IMR-90 (cell line): Measurements from ENCODE around the gene CRYGC. TPM values are rescaled to one million over a fixed set of nuclear protein-coding genes. Genes with fewer than 3 reads are reported as not detected.

Experiments used
- ATAC-seq: fragments of 200-7000 bp; cut with Tn5 transposase; 2 replicates; pipeline ENCODE4 v1.9.1; 2020; ENCODE audit warnings: low read depth, mild to moderate bottlenecking, moderate library complexity
- BruUV-seq: library from RNA; stranded (reverse); fragments of 400-500 nt; replicated peaks from 2 replicates; lab custom pipeline; 2021; lab: Mats Ljungman, UMichigan
- CTCF ChIA-PET: fragments of 300-600 bp; formaldehyde crosslinking; extraction: SDS; loops from one replicate; lab custom pipeline; 2021; ENCODE audit warnings: antibody characterized with exemption; lab: Yijun Ruan, JAX
- POLR2A ChIA-PET: fragments of 300-600 bp; sonication (Branson Sonifier 250); formaldehyde crosslinking; loops from one replicate; lab custom pipeline; 2022; ENCODE audit warnings: antibody characterized with exemption; ENCODE audit not compliant: unreplicated experiment; lab: Charles Lee
- DNase-seq: peaks from one replicate; pipeline ENCODE4 v3.0.0; 2013
- H2AFZ ChIP-seq: replicated peaks from 2 replicates; pipeline ENCODE3; 2013; ENCODE audit warnings: low read length, mild to moderate bottlenecking; ENCODE audit not compliant: poor library complexity
- H2AK5ac ChIP-seq: 2 replicates; pipeline ENCODE4 v1.6.1; 2013; ENCODE audit warnings: low read depth, low read length, inconsistent platforms
- H2AK9ac ChIP-seq: replicated peaks from 2 replicates; pipeline ENCODE3; 2013; ENCODE audit warnings: mild to moderate bottlenecking, low read depth, low read length, moderate library complexity; ENCODE audit not compliant: poor library complexity
- H2BK120ac ChIP-seq: 2 replicates; pipeline ENCODE4 v1.6.1; 2013; ENCODE audit warnings: low read depth, low read length, inconsistent platforms
- H2BK15ac ChIP-seq: 3 replicates; pipeline ENCODE4 v1.6.1; 2013; ENCODE audit warnings: low read depth, low read length, inconsistent platforms
- H2BK20ac ChIP-seq: 2 replicates; pipeline ENCODE4 v1.6.1; 2013; ENCODE audit warnings: low read depth, mild to moderate bottlenecking, inconsistent platforms, low read length, moderate library complexity
- H2BK5ac ChIP-seq: 2 replicates; pipeline ENCODE4 v1.6.1; 2013; ENCODE audit warnings: mild to moderate bottlenecking, low read depth, low read length, inconsistent platforms; ENCODE audit not compliant: poor library complexity, severe bottlenecking
- H3K14ac ChIP-seq: replicated peaks from 2 replicates; pipeline ENCODE4 v1.6.1; 2013; ENCODE audit warnings: low read depth, low read length, inconsistent platforms
- H3K18ac ChIP-seq: 2 replicates; pipeline ENCODE4 v1.6.1; 2013; ENCODE audit warnings: low read depth, low read length, control low read depth
- H3K23ac ChIP-seq: 2 replicates; pipeline ENCODE4 v1.6.1; 2013; ENCODE audit warnings: low read depth, low read length, inconsistent platforms
- H3K27ac ChIP-seq: 2 replicates; pipeline ENCODE4 v1.5.1; 2013; ENCODE audit warnings: mild to moderate bottlenecking, control low read depth, low read length; ENCODE audit not compliant: insufficient read depth
- H3K27me3 ChIP-seq: 2 replicates; pipeline ENCODE4 v1.6.1; 2013; ENCODE audit warnings: low read length; ENCODE audit not compliant: control insufficient read depth, insufficient read depth
- H3K36me3 ChIP-seq: 2 replicates; pipeline ENCODE4 v1.6.1; 2013; ENCODE audit warnings: low read length, mixed read lengths; ENCODE audit not compliant: control insufficient read depth, insufficient read depth
- H3K4ac ChIP-seq: 2 replicates; pipeline ENCODE4 v1.6.1; 2013; ENCODE audit warnings: low read depth, low read length, inconsistent platforms
- H3K4me1 ChIP-seq: 2 replicates; pipeline ENCODE4 v1.6.1; 2013; ENCODE audit warnings: low read length, mixed read lengths; ENCODE audit not compliant: control insufficient read depth, insufficient read depth
- H3K4me2 ChIP-seq: 2 replicates; pipeline ENCODE4 v1.6.1; 2013; ENCODE audit warnings: low read depth, mild to moderate bottlenecking, control low read depth, low read length, moderate library complexity
- H3K4me3 ChIP-seq: 2 replicates; pipeline ENCODE4 v1.5.1; 2013; ENCODE audit warnings: low read depth, mild to moderate bottlenecking, control low read depth, low read length, moderate library complexity; ENCODE audit not compliant: insufficient read depth
- H3K56ac ChIP-seq: 2 replicates; pipeline ENCODE4 v1.6.1; 2013; ENCODE audit warnings: low read length, inconsistent platforms; ENCODE audit not compliant: insufficient read depth; ENCODE audit errors: extremely low read depth
- H3K79me1 ChIP-seq, 2 experiments: 2 replicates each; pipeline ENCODE4 v1.6.1; 2013; ENCODE audit warnings: low read length in 2 of 2, inconsistent platforms in 1 of 2, low read depth in 1 of 2
- H3K9ac ChIP-seq: 2 replicates; pipeline ENCODE4 v1.6.1; 2013; ENCODE audit warnings: low read depth, low read length, control low read depth
- H3K9me1 ChIP-seq: 2 replicates; pipeline ENCODE4 v1.6.1; 2013; ENCODE audit warnings: low read length, inconsistent platforms; ENCODE audit not compliant: insufficient read depth
- H3K9me3 ChIP-seq: 2 replicates; pipeline ENCODE4 v1.6.1; 2013; ENCODE audit warnings: low read length; ENCODE audit not compliant: control insufficient read depth, insufficient read depth
- H4K20me1 ChIP-seq: 2 replicates; pipeline ENCODE4 v1.6.1; 2013; ENCODE audit warnings: low read length, inconsistent platforms; ENCODE audit not compliant: insufficient read depth
- H4K5ac ChIP-seq: 2 replicates; pipeline ENCODE4 v1.6.1; 2013; ENCODE audit warnings: mild to moderate bottlenecking, low read depth, low read length, control low read depth
- H4K8ac ChIP-seq, 2 experiments: 2 replicates each; pipeline ENCODE4 v1.6.1; 2013; ENCODE audit warnings: low read depth in 2 of 2, low read length in 2 of 2, control low read depth in 1 of 2, inconsistent platforms in 1 of 2
- H4K91ac ChIP-seq: 2 replicates; pipeline ENCODE4 v1.6.1; 2013; ENCODE audit warnings: low read depth, low read length, inconsistent platforms; ENCODE audit not compliant: insufficient read depth
- BHLHE40 ChIP-seq: fragments of 150-350 bp; IDR thresholded peaks from 2 replicates; pipeline ENCODE4 v1.6.1; 2016; ENCODE audit warnings: mild to moderate bottlenecking, low read depth, low read length
- CHD1 ChIP-seq: IDR thresholded peaks from 2 replicates; pipeline ENCODE4 v1.6.1; 2012; ENCODE audit warnings: low read depth, low read length, improper control_type of control experiment
- MXI1 ChIP-seq: IDR thresholded peaks from 2 replicates; pipeline ENCODE4 v1.6.1; 2012; ENCODE audit warnings: low read depth, mild to moderate bottlenecking, low read length, moderate library complexity, borderline replicate concordance
- RFX5 ChIP-seq: IDR thresholded peaks from 2 replicates; pipeline ENCODE4 v1.8.0; 2012; ENCODE audit warnings: low read depth, mild to moderate bottlenecking, low read length, moderate library complexity
- SMC3 ChIP-seq: fragments of 150-350 bp; IDR thresholded peaks from 2 replicates; pipeline ENCODE4 v1.6.1; 2016; ENCODE audit warnings: low read depth, mild to moderate bottlenecking, antibody characterized with exemption, low read length, moderate library complexity
- whole genome bisulfite sequencing, 2 experiments: methylation state at CpG; one replicate each; pipeline versions ENCODE4 v1.1.5 to v1.1.7; 2013; ENCODE audit warnings: missing lambda C conversion rate in 2 of 2; ENCODE audit not compliant: insufficient read length in 1 of 2; ENCODE audit errors: extremely low coverage in 2 of 2; 5-methylcytosine and 5-hydroxymethylcytosine counted together
- dilution Hi-C: fragments of 300-500 bp; cut with HindIII; formaldehyde crosslinking; loops from one replicate; pipeline ENCODE4 v1.14.3; 2018; ENCODE audit warnings: low sequenced_read_pairs; ENCODE audit not compliant: unreplicated experiment
- in situ Hi-C: fragments of 300-500 bp; cut with MboI; formaldehyde crosslinking; loops from 3 replicates; pipeline ENCODE4 v1.14.3; 2019; ENCODE audit warnings: low sequenced_read_pairs, inconsistent platforms, mixed read lengths
- intact Hi-C: fragments of 100-400 bp; cut with micrococcal nuclease; formaldehyde crosslinking; loops from 2 replicates; pipeline ENCODE4 v1.10.0; 2022
- polyA plus RNA-seq, 3 experiments: library from polyadenylated mRNA; depleted of rRNA; stranded (reverse); fragments of >200 nt; gene quantifications; 2 replicates each; pipeline ENCODE4 v1.2.3, GENCODE V29; 2012; ENCODE audit warnings: low replicate concordance in 1 of 3
- total RNA-seq: library from RNA; depleted of rRNA; stranded (reverse); fragments of >200 nt; gene quantifications from 2 replicates; pipeline ENCODE4 v1.2.3, GENCODE V29; 2012
- TF ChIP-seq, protein P1 (sequence below): fragments of 150-350 bp; IDR thresholded peaks from 2 replicates; pipeline ENCODE4 v1.6.1; 2016; ENCODE audit warnings: low read depth, mild to moderate bottlenecking, low read length, moderate library complexity, borderline replicate concordance
- TF ChIP-seq, protein P2 (sequence below): fragments of 150-350 bp; IDR thresholded peaks from 2 replicates; pipeline ENCODE4 v1.6.1; 2017; ENCODE audit warnings: mild to moderate bottlenecking, antibody characterized with exemption, low read length, low read depth

Gene CRYGC
- total and polyA plus RNA-seq, 2 of the 4 experiments (the other 2 are of a cell fraction), result not detected

DNA sequence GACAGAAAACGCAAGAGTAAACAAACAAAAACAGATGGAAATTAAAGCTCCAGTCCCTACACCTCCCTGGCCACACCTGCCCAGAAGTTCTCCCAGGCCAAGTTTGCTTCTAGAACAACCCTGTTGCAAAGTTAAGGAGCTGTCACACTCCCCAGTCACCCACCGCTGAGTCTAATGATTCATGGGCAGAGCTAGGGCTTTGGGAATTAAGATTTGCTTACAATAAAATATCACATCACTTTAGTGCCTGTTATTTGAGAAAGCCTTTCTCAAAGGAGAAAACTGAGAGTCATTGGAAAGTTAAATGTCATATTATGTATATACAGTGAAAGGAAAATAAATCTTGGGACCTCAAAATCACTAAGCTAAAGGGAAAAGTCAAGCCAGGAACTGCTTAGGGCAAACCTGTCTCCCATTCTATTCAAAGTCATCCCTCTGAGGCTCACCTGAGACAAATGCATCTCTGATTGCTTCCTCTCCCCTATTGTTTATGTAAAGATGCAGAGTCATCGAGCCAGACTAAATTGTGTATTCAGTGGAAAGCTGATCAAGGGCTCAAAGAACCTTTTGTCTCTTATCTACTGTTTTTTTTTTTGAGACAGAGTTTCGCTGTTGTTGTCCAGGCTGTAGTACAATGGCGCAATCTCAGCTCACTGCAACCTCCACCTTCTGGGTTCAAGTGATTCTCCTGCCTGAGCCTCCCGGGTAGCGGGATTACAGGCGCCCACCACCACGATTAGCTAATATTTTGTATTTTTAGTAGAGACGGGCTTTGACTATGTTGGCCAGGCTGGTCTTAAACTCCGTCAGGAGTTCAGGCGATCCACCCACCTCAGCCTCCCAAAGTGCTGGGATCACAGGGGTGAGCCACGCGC lies 13.5 kb upstream of the CRYGC start:
- ATAC-seq (no peak), DNase-seq (no peak)
- no peak overlapping the region for H4K91ac ChIP-seq
- ChIA-PET POLR2A (no interaction called here), CTCF (interaction anchor here (0.6 to 1.1 kb wide), 3 partner anchors 14 to 397 kb away, joined by 3 to 7 read pairs (median 3); no protein-coding TSS in a partner anchor)
- H2BK5ac ChIP-seq, result no peak overlapping the region
- no peaks in the 10 kb centered on the region for H3K4me1 ChIP-seq
- H2BK15ac ChIP-seq, result no peak overlapping the region
- no peak overlapping the region for H3K23ac ChIP-seq
- no peak overlapping the region for H2BK120ac ChIP-seq
- H3K27ac ChIP-seq, result no peak overlapping the region
- H4K5ac ChIP-seq, result no peak overlapping the region
- H3K79me1 ChIP-seq, result no peaks in the 10 kb centered on the region
- no peaks in the 10 kb centered on the region for H3K9me1 ChIP-seq
- in situ Hi-C loops (no loop called here), dilution Hi-C loops (no loop called here), intact Hi-C loops (no loop called here)
- TF ChIP-seq, protein P1, sequence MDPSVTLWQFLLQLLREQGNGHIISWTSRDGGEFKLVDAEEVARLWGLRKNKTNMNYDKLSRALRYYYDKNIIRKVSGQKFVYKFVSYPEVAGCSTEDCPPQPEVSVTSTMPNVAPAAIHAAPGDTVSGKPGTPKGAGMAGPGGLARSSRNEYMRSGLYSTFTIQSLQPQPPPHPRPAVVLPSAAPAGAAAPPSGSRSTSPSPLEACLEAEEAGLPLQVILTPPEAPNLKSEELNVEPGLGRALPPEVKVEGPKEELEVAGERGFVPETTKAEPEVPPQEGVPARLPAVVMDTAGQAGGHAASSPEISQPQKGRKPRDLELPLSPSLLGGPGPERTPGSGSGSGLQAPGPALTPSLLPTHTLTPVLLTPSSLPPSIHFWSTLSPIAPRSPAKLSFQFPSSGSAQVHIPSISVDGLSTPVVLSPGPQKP, result no peak
- TF ChIP-seq CHD1 (no peak), RFX5 (no peak), MXI1 (no peak), SMC3 (no peak), BHLHE40 (no peak)
- TF ChIP-seq, protein P2, sequence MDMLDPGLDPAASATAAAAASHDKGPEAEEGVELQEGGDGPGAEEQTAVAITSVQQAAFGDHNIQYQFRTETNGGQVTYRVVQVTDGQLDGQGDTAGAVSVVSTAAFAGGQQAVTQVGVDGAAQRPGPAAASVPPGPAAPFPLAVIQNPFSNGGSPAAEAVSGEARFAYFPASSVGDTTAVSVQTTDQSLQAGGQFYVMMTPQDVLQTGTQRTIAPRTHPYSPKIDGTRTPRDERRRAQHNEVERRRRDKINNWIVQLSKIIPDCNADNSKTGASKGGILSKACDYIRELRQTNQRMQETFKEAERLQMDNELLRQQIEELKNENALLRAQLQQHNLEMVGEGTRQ, result no peak
- no peak overlapping the region for H3K4me3 ChIP-seq
- no peak overlapping the region for H3K4ac ChIP-seq
- no peak overlapping the region for H2BK20ac ChIP-seq
- WGBS, 2 experiments, result 40% methylated on average over 3 of the region's 14 CpGs; no CpG with 5 or more reads in 1 of the 2 experiments
- no peak overlapping the region for H4K8ac ChIP-seq
- H3K27me3 ChIP-seq, result 0 out of 2 replicates have a peak, but pooled peaks cover 3% of the 10 kb centered on the region
- no peak overlapping the region for H3K14ac ChIP-seq
- no peak overlapping the region for H3K4me2 ChIP-seq
- no peaks in the 10 kb centered on the region for H3K36me3 ChIP-seq
- no peak overlapping the region for H3K56ac ChIP-seq
- H2AK9ac ChIP-seq, result no peak overlapping the region
- no TSS peak for BruUV-seq
- no peak overlapping the region for H3K18ac ChIP-seq
- H2AK5ac ChIP-seq, result no peak overlapping the region
- no peaks in the 10 kb centered on the region for H4K20me1 ChIP-seq
- H2AFZ ChIP-seq, result no peak overlapping the region
- H3K9ac ChIP-seq, result no peak overlapping the region
- H3K9me3 ChIP-seq, result no peaks in the 10 kb centered on the region
